RWPE2 (cell line): ENCODE data around the gene ZNF469.

ENCODE experiments used
- ATAC-seq: fragments of 200-7000 bp; cut with Tn5 transposase; 3 replicates; pipeline ENCODE4 v1.9.1; 2021; ENCODE audit warnings: low read depth
- DNase-seq: peaks from one replicate; pipeline ENCODE4 v3.0.0-alpha.2; 2020; ENCODE audit warnings: low spot score
- H3K27ac ChIP-seq: fragments of 450-650 bp; 2 replicates; pipeline ENCODE4 v1.5.1; 2017; ENCODE audit warnings: mild to moderate bottlenecking; ENCODE audit not compliant: poor library complexity, severe bottlenecking
- H3K27me3 ChIP-seq: fragments of 250-450 bp; sonication (Bioruptor Pico); 2 replicates; pipeline ENCODE4 v1.5.1; 2021; ENCODE audit warnings: mild to moderate bottlenecking, moderate library complexity; ENCODE audit not compliant: insufficient read depth, poor library complexity, severe bottlenecking
- H3K36me3 ChIP-seq: fragments of 250-450 bp; sonication (Bioruptor Pico); 2 replicates; pipeline ENCODE4 v1.5.1; 2020; ENCODE audit warnings: low read depth, mild to moderate bottlenecking, moderate library complexity
- H3K4me1 ChIP-seq: fragments of 250-450 bp; sonication (Bioruptor Pico); 2 replicates; pipeline ENCODE4 v1.5.1; 2021; ENCODE audit warnings: mild to moderate bottlenecking, moderate library complexity; ENCODE audit not compliant: insufficient read depth, poor library complexity, severe bottlenecking
- H3K4me3 ChIP-seq: fragments of 250-450 bp; sonication (Bioruptor Pico); 2 replicates; pipeline ENCODE4 v1.5.1; 2021; ENCODE audit warnings: mild to moderate bottlenecking, moderate library complexity; ENCODE audit not compliant: severe bottlenecking
- H3K9me3 ChIP-seq: fragments of 250-450 bp; sonication (Bioruptor Pico); 2 replicates; pipeline ENCODE4 v1.5.1; 2021; ENCODE audit warnings: mild to moderate bottlenecking, moderate library complexity; ENCODE audit not compliant: severe bottlenecking
- CTCF ChIP-seq: fragments of 450-650 bp; IDR thresholded peaks from one replicate; pipeline ENCODE4 v1.5.1; 2017; ENCODE audit warnings: mild to moderate bottlenecking, moderate library complexity; ENCODE audit not compliant: poor library complexity, severe bottlenecking

The ZNF469 gene

GRCh38 chr16:88366704-88367047, 16.1 kb upstream of the ZNF469 start:
- Histone ChIP-seq H3K9me3 (no peaks in the 10 kb centered on the region), H3K36me3 (no peaks in the 10 kb centered on the region), H3K27ac (no peak overlapping the region), H3K4me1 (no peaks in the 10 kb centered on the region), H3K27me3 (peaks cover 12% of the 10 kb centered on the region), H3K4me3 (no peak overlapping the region)
- ATAC-seq = no peak
- TF ChIP-seq CTCF = no peak
- no peak for DNase-seq

- Histone ChIP-seq H3K36me3 (no peaks in the 10 kb centered on the region), H3K4me3 (no peak overlapping the region), H3K27ac (no peak overlapping the region), H3K9me3 (no peaks in the 10 kb centered on the region), H3K4me1 (no peaks in the 10 kb centered on the region), H3K27me3 (peaks cover 5% of the 10 kb centered on the region)
- peak; percentile 23 for DNase-seq
- no peak for ATAC-seq
- TF ChIP-seq CTCF = no peak
These were observed 15.2 kb upstream of the ZNF469 start for GRCh38 chr16:88367560-88367959.

- no peaks in the 10 kb centered on the region for H3K9me3 ChIP-seq
- H3K27me3 ChIP-seq = peaks cover 4% of the 10 kb centered on the region
- DNase-seq (peak; percentile 51), ATAC-seq (no peak)
- H3K4me3 ChIP-seq = no peak overlapping the region
- H3K4me1 ChIP-seq = no peaks in the 10 kb centered on the region
- no peak for TF ChIP-seq CTCF
- H3K27ac ChIP-seq = no peak overlapping the region
- H3K36me3 ChIP-seq = no peaks in the 10 kb centered on the region
These were observed 14.7 kb upstream of the ZNF469 start for GRCh38 chr16:88368036-88368435.

- no peak for TF ChIP-seq CTCF
- ATAC-seq (no peak), DNase-seq (peak; percentile 26)
- Histone ChIP-seq H3K9me3 (no peaks in the 10 kb centered on the region), H3K4me1 (no peaks in the 10 kb centered on the region), H3K27me3 (peaks cover under 1% of the 10 kb centered on the region), H3K27ac (no peak overlapping the region), H3K4me3 (no peak overlapping the region), H3K36me3 (no peaks in the 10 kb centered on the region)
These were observed 13.8 kb upstream of the ZNF469 start for GRCh38 chr16:88368994-88369393.

GRCh38 chr16:88369447-88370008, 13.2 kb upstream of the ZNF469 start:
- H3K27ac ChIP-seq = no peak overlapping the region
- no peaks in the 10 kb centered on the region for H3K27me3 ChIP-seq
- no peaks in the 10 kb centered on the region for H3K4me1 ChIP-seq

More at GRCh38 chr16:88369447-88370008, 13.2 kb upstream of the ZNF469 start:
- ATAC-seq (no peak), DNase-seq (peak; percentile 64)
- TF ChIP-seq CTCF = no peak
- H3K9me3 ChIP-seq = no peaks in the 10 kb centered on the region
- H3K4me3 ChIP-seq = no peak overlapping the region
- no peaks in the 10 kb centered on the region for H3K36me3 ChIP-seq
